Measurements from ENCODE around the gene CEACAM18. TPM values are rescaled to one million over a fixed set of nuclear protein-coding genes. Genes with fewer than 3 reads are reported as not detected.

Gene CEACAM18
- total and polyA plus RNA-seq, 10 of the 15 experiments (the other 5 are each of a cell fraction or from before 2014, with no cell fraction given), result not detected

DNA sequence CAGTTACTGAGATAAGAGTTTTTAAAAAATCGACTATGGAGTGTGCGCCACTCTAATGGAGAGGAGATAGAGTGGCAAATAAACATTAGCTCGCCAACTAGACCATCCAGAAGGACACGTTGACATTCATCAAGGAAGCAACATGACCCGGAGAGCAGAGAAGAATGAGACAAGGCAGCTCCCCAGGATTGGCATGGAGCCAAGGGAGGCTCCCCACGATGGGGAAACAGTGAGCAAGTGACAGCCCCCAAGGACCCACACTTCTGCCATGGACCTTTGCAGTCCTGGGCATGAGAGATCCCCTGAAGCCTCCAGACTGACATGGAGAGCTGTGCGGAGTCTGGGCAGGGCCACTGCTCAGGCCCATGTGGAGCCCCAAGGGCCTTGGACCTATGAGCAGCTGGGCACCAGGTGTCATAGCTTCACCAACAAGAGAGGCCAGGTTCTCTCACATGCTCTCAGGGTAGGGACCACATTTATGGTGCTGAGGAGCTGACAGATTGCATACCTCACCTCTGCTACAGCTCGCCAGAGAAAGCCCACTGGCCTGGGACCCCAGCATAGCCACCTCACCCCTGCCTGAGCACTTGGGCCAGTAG, 46.4 kb downstream of the CEACAM18 start:
- Histone ChIP-seq H3K27me3 (replicated peaks in 1 of 2; ENCODE audit: control insufficient read depth in 2 of 2, insufficient read depth in 2 of 2, low read length in 1 of 2) (no peaks in the 10 kb centered on the region; a peak in 1 of 4 replicates), H3K4me2 (ENCODE audit: control insufficient read depth, insufficient read depth) (no peak overlapping the region), H3K36me3 (ENCODE audit: control insufficient read depth in 2 of 2, insufficient read depth in 2 of 2, low read length in 1 of 2) (no peaks in the 10 kb centered on the region), H3K79me2 (ENCODE audit: control insufficient read depth, insufficient read depth, low read length) (no peaks in the 10 kb centered on the region), H3K4me3 (no peak overlapping the region), H3K9ac (ENCODE audit: control insufficient read depth, insufficient read depth, low read length) (no peak overlapping the region), H3K27ac (ENCODE audit: control insufficient read depth, insufficient read depth) (no peak overlapping the region), H3K4me1 (ENCODE audit: control insufficient read depth, insufficient read depth, low read length) (no peaks in the 10 kb centered on the region), H2AFZ (ENCODE audit: control insufficient read depth, low read depth, low read length) (no peak overlapping the region), H4K20me1 (ENCODE audit: control insufficient read depth, insufficient read depth) (no peaks in the 10 kb centered on the region), H3K9me3 (replicated peaks; ENCODE audit: control insufficient read depth, insufficient read depth, low read length) (no peaks in the 10 kb centered on the region)
- ATAC-seq (no peak), DNase-seq (ENCODE audit: low read depth, low spot score) (no peak), FAIRE-seq (no peak)
- POLR2A ChIA-PET, result no interaction called here
- SMC1A ChIA-PET (ENCODE audit: uncharacterized antibody, unreplicated experiment), result no interaction called here
- 30% methylated on average over 8 of the region's 8 CpGs for WGBS (ENCODE audit: insufficient coverage, insufficient replicate concordance, low lambda C conversion rate, missing lambda C conversion rate)
- in situ Hi-C loops (cut with MboI), result no loop called here
- no peak for TF ChIP-seq POU2F2 (IDR thresholded peaks at IDR 0.05; ENCODE audit: borderline replicate concordance, low read depth, low read length)
- TF ChIP-seq, protein P1, sequence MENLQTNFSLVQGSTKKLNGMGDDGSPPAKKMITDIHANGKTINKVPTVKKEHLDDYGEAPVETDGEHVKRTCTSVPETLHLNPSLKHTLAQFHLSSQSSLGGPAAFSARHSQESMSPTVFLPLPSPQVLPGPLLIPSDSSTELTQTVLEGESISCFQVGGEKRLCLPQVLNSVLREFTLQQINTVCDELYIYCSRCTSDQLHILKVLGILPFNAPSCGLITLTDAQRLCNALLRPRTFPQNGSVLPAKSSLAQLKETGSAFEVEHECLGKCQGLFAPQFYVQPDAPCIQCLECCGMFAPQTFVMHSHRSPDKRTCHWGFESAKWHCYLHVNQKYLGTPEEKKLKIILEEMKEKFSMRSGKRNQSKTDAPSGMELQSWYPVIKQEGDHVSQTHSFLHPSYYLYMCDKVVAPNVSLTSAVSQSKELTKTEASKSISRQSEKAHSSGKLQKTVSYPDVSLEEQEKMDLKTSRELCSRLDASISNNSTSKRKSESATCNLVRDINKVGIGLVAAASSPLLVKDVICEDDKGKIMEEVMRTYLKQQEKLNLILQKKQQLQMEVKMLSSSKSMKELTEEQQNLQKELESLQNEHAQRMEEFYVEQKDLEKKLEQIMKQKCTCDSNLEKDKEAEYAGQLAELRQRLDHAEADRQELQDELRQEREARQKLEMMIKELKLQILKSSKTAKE (IDR thresholded peaks at IDR 0.05; ENCODE audit: low read depth, poor library complexity, severe bottlenecking), result no peak
- TF ChIP-seq PBX3 (IDR thresholded peaks at IDR 0.05; ENCODE audit: insufficient replicate concordance, low read depth, low read length), result no peak
- TF ChIP-seq MLLT1 (IDR thresholded peaks at IDR 0.05), result no peak
- TF ChIP-seq, protein P2, sequence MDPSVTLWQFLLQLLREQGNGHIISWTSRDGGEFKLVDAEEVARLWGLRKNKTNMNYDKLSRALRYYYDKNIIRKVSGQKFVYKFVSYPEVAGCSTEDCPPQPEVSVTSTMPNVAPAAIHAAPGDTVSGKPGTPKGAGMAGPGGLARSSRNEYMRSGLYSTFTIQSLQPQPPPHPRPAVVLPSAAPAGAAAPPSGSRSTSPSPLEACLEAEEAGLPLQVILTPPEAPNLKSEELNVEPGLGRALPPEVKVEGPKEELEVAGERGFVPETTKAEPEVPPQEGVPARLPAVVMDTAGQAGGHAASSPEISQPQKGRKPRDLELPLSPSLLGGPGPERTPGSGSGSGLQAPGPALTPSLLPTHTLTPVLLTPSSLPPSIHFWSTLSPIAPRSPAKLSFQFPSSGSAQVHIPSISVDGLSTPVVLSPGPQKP (IDR thresholded peaks at IDR 0.05; ENCODE audit: low read depth, low read length), result no peak
- no peak for TF ChIP-seq POLR2AphosphoS5 (IDR thresholded peaks at IDR 0.05; ENCODE audit: low read length)
- TF ChIP-seq MYB (IDR thresholded peaks at IDR 0.05; ENCODE audit: borderline replicate concordance, low read depth, low read length), result no peak
- TF ChIP-seq STAT1 (conservative IDR thresholded peaks at IDR 0.05), result no peak
- no peak for TF ChIP-seq CBX3 (IDR thresholded peaks at IDR 0.05; ENCODE audit: borderline replicate concordance, low read depth)
- TF ChIP-seq STAT3 (IDR thresholded peaks at IDR 0.05; ENCODE audit: low read depth, low read length), result no peak
- TF ChIP-seq HDAC2 (IDR thresholded peaks at IDR 0.05), result no peak
- CTCF ChIA-PET, result interaction anchor here (0.8 kb wide), 2 partner anchors 9 to 92 kb away, joined by 3 read pairs; no protein-coding TSS in a partner anchor
- RAD21 ChIA-PET (ENCODE audit: unreplicated experiment), result no interaction called here
- BruUV-seq (replicated peaks), result no TSS peak
- intact Hi-C loops (cut with micrococcal nuclease; ENCODE audit: unreplicated experiment), result no loop called here

Measured in GM12878 (cell line).